Erythroblast (primary cell): ENCODE data around the gene DZIP1L.
"Not testable (repeated sequence)": the region's sequence is repeated elsewhere in the genome, so short reads cannot be mapped to it uniquely, and the experiment has no call there.

Source experiments
- DNase-seq, 2 experiments: peaks; one replicate each; lab custom pipeline; 2025; lab: John Stamatoyannopoulos, UW
- GATA1 ChIP-seq: IDR thresholded peaks from 2 replicates; pipeline ENCODE4 v1.6.1; 2011; ENCODE audit warnings: low read depth, mild to moderate bottlenecking, control low read depth, low read length, moderate library complexity
- POLR2A ChIP-seq: IDR thresholded peaks from 2 replicates; pipeline ENCODE4 v1.6.1; 2011; ENCODE audit warnings: mild to moderate bottlenecking, low read length

Gene DZIP1L

GRCh38 chr3:138114988-138115971 is at the start of gene DZIP1L:
Gene DZIP1L (minus strand): TSS chr3:138115608. CDS start chr3:138103971, 11,637 bp downstream.
- peak; percentile 46 to 61 for DNase-seq
- TF ChIP-seq POLR2A (no peak), GATA1 (no peak)

GRCh38 chr3:138165061-138165460 is 49.7 kb upstream of the DZIP1L start:
- DNase-seq, result no peak
- no peak for TF ChIP-seq GATA1
- TF ChIP-seq POLR2A, result no peak

GRCh38 chr3:138157743-138158142 is 42.3 kb upstream of the DZIP1L start:
- no peak for DNase-seq
- TF ChIP-seq POLR2A, result no peak
- no peak for TF ChIP-seq GATA1

- TF ChIP-seq GATA1, result no peak
- TF ChIP-seq POLR2A, result no peak
- DNase-seq, result no peak
These were observed 39.1 kb upstream of the DZIP1L start for GRCh38 chr3:138154534-138154933.

GRCh38 chr3:138148503-138148902 is 33.1 kb upstream of the DZIP1L start:
- DNase-seq, result no peak
- TF ChIP-seq GATA1, result no peak
- TF ChIP-seq POLR2A, result no peak

- DNase-seq, result not testable (repeated sequence)
These were observed 26.8 kb upstream of the DZIP1L start for GRCh38 chr3:138142181-138142580.

GRCh38 chr3:138140940-138141339 is 25.5 kb upstream of the DZIP1L start:
- TF ChIP-seq GATA1, result no peak
- TF ChIP-seq POLR2A, result no peak
- DNase-seq, result no peak

GRCh38 chr3:138139691-138140090 is 24.3 kb upstream of the DZIP1L start:
- TF ChIP-seq GATA1, result no peak
- TF ChIP-seq POLR2A, result no peak

GRCh38 chr3:138137861-138138260 is 22.5 kb upstream of the DZIP1L start:
- DNase-seq, result no peak
- TF ChIP-seq GATA1 (no peak), POLR2A (no peak)

More at GRCh38 chr3:138139691-138140090, 24.3 kb upstream of the DZIP1L start:
- no peak for DNase-seq

- DNase-seq, result no peak
These were observed 20.8 kb upstream of the DZIP1L start for GRCh38 chr3:138136201-138136600.

GRCh38 chr3:138135833-138136194 is 20.4 kb upstream of the DZIP1L start:
- no peak for DNase-seq
- TF ChIP-seq POLR2A, result no peak
- no peak for TF ChIP-seq GATA1

More at GRCh38 chr3:138136201-138136600, 20.8 kb upstream of the DZIP1L start:
- no peak for TF ChIP-seq POLR2A
- TF ChIP-seq GATA1, result no peak

GRCh38 chr3:138135146-138135832 is 19.9 kb upstream of the DZIP1L start:
- no peak for DNase-seq
- no peak for TF ChIP-seq GATA1
- TF ChIP-seq POLR2A, result no peak

GRCh38 chr3:138132239-138132638 is 16.8 kb upstream of the DZIP1L start, which contains the start of gene A4GNT:
Gene A4GNT (minus strand): TSS chr3:138132390. CDS start chr3:138131256, 1,134 bp downstream.
- TF ChIP-seq POLR2A, result no peak
- no peak for TF ChIP-seq GATA1
- DNase-seq, result no peak
